ENCODE measurements around the gene ZNF121.
A peak's percentile ranks its signal among the peaks of the same experiment; 100 is the strongest.

ZNF121 gene

DNA sequence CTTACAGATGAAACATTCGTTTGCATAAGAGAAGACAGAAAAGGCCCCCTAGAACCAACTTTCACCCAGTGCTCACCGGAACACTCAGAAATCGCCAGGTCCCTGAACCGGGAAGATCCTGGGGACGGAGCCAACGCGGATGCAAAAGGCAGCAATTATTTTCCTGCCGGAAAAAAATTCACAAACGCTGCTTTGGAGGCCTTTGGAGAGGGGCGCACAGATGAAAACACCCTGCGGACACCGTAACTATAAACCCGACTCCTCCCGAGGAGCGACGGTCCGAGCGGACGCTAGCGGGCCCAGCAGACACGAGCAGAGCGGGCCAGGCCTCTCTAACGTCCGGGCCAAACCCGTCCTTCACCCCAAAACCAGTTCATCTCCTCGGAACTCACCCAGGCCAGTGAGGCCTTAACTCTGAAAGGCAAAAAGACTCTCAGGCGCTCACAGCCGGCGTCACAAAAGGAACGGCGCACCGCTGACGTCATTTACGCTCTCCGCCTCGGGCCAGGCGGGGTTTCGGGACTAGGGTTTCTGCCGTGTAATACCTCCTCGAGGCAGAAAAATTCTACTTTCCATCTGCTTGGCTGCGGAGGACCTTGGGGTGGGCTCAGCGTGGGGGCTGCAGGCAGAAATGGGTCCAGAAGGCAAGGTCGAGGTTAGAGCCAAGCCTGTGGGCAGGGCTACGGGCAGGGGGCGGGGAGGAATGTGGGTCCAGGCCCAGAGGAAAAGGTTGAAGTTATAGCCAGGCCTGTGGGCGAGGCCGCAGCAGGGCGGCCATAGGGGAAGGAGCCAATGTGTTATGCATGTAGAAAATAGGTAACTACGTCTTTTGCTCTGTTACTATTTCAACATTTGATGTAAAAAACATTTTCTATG lies 45.9 kb downstream of the ZNF121 start, which contains the start of gene ZNF426:
Gene ZNF426 (minus strand): TSS at position 463 of the 876 bp plus-strand sequence. CDS start 2,413 bp downstream, outside the sequence.
- peak; percentile 83 for DNase-seq

DNA sequence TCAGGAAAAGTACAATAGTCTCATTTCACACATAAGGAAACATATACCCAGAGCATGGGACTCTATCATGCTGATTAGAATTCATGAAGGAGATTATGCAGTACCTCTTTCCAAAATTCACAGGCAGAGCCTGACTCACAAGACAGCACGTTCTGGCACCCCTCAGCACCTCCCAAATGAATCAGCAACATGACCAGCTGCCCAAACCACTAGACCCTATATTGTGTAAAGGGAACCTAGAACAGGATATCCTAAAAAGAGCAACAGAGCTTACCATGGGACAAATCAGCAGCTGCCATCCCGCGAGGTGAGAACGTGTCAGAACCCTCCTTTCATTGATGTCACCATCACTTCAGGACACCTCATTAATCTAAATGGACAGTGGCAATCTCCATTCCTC lies 48.4 kb downstream of the ZNF121 start:
- no peak for DNase-seq

GRCh38 chr19:9531933-9532332 lies 52.4 kb downstream of the ZNF121 start:
- DNase-seq: no peak

DNA sequence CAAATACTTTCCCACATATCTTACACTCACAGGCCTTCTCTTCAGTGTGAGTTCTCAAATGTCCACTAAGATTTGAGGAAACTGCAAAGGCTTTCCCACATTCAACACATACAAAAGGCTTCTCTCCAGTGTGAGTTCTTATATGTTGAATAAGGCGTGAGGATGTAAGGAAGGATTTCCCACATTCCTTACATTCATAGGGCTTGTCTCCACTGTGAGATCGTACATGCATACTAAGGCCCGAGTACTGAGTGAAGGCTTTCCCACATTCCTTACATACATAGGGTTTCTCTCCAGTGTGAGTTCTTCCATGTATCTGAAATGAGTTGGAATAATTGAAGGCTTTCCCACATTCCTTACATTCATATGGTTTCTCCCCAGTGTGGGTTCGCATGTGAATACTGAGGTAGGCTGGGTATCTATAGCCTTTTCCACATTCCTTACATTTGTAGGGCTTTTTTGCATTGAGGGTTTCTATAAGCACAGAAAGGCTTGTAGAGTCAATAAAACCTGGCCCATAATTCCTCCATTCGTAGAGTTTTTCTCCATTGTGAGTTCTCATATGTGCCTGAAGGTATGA lies 55.5 kb downstream of the ZNF121 start:
- DNase-seq: no peak

DNA sequence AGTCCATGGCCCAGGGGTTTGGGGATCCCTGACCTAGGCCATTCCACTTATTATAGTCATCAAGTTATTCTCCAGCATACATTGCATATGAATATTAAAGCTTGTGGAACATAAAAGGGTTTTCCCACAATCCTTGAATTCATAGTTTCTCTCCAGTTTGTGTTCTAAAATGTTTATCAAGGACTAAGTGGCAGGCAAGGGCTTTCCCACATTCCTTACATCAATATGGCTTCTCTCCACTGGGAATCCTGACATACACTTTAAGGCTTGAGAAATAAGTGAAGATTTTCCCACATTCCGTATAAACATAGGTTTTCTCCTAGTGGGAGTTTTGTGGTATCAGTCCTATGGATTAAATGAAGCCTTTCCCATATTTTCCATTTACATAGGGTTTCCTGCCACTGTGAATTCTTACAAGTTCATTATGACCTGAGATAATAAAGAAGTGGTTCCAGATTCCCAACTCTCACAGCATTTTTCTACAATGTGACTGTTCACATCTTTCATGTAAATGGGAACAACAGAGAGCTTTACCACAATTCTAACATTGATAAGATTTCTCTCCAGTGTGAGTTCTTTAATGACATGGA lies 60.3 kb downstream of the ZNF121 start:
- DNase-seq: no peak
